ENCODE data around the gene GPC5. TPM values are rescaled to one million over a fixed set of nuclear protein-coding genes. Genes with fewer than 3 reads are reported as not detected.
"Not testable (repeated sequence)": the region's sequence is repeated elsewhere in the genome, so short reads cannot be mapped to it uniquely, and the experiment has no call there.

GPC5 gene
- total RNA-seq, 1 experiment from 2014 or later: not detected

DNA sequence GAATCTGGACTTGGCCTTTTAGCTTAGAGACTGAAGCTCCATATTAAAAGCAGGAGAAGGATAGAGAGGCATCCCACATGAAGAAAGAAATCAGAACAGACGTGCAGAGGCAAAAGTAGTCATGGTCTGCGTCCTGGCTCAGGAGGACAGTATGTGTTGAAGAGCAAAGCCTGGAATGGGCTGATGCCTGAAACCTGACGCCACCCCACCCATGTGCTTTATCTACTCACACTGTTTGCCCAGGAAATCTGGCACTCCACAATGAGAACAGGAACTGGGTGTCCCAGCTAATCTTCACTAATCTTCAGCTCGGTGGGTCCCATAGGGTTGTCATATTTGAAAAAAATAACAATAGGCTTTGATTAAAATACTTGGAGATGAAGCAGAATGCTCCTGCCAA is 1279.2 kb downstream of the GPC5 start:
- H3K9me3 ChIP-seq: no peaks in the 10 kb centered on the region
- no peak overlapping the region for H3K4me3 ChIP-seq
- H3K36me3 ChIP-seq: no peaks in the 10 kb centered on the region
- H3K27me3 ChIP-seq: no peaks in the 10 kb centered on the region
- DNase-seq: no peak

DNA sequence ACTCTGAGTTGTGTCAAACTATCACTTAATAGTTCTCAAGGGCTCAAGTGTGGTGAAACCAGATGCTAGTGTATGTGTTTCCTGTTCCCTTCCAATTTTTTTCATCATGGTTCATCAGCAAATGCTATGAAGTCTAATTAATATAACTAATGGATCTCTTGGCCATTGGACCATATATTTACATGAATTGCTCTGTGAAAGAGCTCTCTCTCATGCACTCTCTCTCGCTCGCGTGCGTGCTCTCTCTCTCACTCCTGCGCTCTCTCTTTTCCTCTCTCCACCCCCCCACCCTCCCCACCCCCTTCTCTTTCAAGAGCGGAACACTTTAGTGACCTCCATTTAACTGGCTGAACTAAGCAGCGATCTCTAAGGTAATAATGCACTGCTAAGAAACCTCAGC is 1281.2 kb downstream of the GPC5 start:
- no peak for DNase-seq
- Histone ChIP-seq H3K9me3 (no peaks in the 10 kb centered on the region), H3K36me3 (no peaks in the 10 kb centered on the region), H3K27me3 (no peaks in the 10 kb centered on the region), H3K4me3 (no peak overlapping the region)

DNA sequence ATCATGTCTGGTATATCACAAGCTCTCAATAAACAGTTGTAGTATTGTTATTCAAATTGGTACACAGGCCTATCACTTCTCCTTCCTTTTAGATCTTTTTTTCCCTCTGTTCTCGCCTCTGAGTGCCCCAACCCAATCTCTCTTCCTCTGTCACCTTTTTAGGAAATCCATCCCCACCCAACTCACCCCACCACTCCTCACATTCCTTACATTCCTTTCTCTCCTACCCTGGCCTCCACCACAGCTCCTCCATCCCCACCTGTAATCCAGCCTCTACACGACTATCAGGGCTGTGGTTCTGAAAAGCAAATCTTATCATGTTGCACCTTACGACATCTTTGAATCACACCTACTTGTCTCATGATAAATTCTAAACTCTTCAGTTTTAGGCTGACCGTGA is 1282.8 kb downstream of the GPC5 start:
- no peak overlapping the region for H3K4me3 ChIP-seq
- no peaks in the 10 kb centered on the region for H3K27me3 ChIP-seq
- no peaks in the 10 kb centered on the region for H3K9me3 ChIP-seq
- H3K36me3 ChIP-seq: no peaks in the 10 kb centered on the region
- no peak for DNase-seq

DNA sequence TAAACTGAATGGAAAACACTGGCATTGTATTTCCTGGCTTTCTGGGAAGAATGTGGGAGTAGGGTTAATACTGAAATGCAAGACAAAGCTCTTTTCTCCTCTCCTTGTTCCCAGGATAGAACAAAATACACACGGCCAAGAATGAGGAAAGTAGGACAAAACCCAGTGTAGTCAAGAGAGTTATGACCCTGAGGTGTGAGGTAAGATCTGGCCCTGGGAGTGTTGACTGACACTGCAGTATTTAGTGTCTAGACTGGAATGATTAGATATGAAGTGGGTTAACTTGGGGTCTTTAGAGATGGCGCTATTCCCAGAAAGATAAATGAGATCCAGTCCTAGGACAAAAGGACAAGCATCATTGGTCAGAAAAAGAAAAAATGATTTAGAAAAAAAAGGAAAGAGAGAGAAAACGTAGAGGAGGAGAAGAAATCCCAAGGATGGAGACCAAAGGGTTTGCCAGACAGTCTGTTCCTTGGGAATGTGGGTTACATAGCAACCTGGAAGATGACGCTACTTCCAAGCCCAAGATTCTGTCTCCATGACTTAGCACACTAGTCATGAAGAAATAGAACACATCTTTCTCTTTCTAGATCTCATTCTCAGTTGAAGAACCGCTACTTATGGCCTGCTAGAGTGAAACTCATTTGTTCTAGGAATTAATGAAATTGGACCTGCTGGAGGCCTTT is 1284.6 kb downstream of the GPC5 start:
- Histone ChIP-seq H3K36me3 (no peaks in the 10 kb centered on the region), H3K27me3 (no peaks in the 10 kb centered on the region), H3K4me3 (no peak overlapping the region), H3K9me3 (no peaks in the 10 kb centered on the region)
- DNase-seq: no peak

DNA sequence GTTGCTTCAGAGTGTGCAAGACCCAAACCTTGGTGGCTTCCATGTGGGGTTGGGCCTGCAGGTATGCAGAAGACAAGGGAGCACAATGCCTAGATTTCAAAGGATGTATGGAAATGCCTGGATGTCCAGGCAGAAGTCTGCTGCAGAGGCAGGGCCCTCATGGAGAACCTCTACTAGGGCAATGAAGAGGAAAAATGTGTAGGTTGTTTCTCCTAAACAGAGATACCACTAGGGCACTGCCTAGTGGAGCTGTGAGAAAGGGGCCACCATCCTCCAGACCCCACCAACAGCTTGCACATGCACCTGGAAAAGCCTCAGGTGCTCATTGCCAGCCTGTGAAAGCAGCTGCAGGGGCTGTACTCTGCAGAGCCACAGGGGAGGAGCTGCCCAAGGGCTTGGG is 1295.6 kb downstream of the GPC5 start:
- H3K9me3 ChIP-seq: no peaks in the 10 kb centered on the region
- DNase-seq: no peak
- no peaks in the 10 kb centered on the region for H3K36me3 ChIP-seq
- no peak overlapping the region for H3K4me3 ChIP-seq
- H3K27me3 ChIP-seq: no peaks in the 10 kb centered on the region

DNA sequence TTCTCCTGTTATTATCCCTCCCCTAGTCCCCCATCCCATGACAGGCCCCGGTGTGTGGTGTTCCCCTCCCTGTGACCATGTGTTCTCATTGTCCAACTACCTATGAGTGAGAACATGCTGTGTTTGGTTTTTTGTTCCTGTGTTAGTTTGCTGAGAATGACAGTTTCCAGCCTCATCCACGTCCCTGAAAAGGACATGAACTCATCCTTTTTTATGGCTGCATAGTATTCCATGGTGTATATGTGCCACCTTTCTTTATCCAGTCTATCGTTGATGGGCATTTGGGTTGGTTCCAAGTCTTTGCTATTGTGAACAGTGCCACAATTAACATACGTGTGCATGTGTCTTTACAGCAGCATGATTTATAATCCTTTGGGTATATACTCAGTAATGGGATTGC is 1297.4 kb downstream of the GPC5 start:
- DNase-seq, H3K4me3 ChIP-seq, H3K9me3 ChIP-seq, H3K27me3 ChIP-seq, H3K36me3 ChIP-seq: not testable (repeated sequence)

DNA sequence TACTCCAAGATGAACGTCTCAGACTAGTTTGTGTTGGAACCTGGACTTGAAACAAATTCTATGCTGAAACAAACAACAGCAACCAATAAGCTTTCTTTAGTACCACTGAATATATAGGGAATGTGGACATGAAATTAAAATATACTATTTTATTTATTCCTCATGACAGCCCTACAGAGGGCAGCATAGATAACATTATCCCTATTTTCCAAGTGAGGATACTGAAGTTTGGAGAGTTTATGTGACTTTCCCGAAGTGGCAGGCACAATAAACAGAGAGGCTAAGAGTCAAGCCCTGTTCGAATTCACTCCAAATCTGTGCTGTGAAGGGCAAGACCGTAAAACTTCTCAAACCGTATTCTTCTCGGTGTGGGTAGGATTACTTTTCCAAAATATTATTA is 1318.3 kb downstream of the GPC5 start:
- Histone ChIP-seq H3K4me3 (no peak overlapping the region), H3K9me3 (no peaks in the 10 kb centered on the region), H3K36me3 (no peaks in the 10 kb centered on the region), H3K27me3 (no peaks in the 10 kb centered on the region)
- no peak for DNase-seq

DNA sequence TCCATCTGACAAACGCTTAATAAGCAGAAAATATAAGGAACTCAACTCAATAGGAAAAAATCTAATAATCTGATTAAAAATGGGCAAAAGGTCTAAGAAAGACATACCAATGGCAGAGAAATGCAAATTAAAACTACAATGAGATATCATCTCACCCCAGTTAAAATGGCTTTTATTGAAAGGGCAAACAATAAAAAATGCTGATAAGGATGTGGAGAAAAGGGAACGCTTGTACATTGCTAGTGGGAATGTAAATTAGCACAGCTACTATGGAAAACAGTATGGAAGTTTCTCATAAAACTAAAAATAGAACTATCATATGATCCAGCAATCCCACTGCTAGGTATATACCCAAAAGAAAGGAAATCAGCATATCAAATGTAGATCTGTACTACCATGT is 1319.4 kb downstream of the GPC5 start:
- no peak overlapping the region for H3K4me3 ChIP-seq

DNA sequence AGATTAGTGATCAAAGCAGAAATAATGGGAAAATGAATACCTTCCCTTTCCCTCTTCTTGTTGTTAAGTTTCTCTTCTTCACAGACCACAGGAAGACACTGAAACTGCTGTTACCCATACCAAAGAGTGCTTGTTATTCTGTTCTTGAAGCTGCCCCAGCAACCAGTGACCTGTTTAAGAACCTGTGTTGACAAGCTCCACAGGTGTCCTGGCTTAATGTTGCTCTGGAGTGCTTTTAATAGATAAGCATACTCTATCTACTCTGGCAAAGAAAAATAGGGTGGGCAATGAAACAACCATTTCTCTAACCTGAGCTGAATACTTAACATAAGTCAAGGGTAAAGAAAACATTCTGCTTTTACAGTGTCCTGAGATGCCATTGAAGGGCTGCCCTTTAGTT is 1321.4 kb downstream of the GPC5 start:
- H3K9me3 ChIP-seq: 0 out of 2 replicates have a peak, but pooled peaks cover 4% of the 10 kb centered on the region
- H3K4me3 ChIP-seq: no peak overlapping the region
- no peaks in the 10 kb centered on the region for H3K27me3 ChIP-seq
- H3K36me3 ChIP-seq: no peaks in the 10 kb centered on the region
- no peak for DNase-seq

More for the DNA sequence above, 1319.4 kb downstream of the GPC5 start:
- Histone ChIP-seq H3K36me3 (no peaks in the 10 kb centered on the region), H3K9me3 (no peaks in the 10 kb centered on the region), H3K27me3 (no peaks in the 10 kb centered on the region)
- no peak for DNase-seq

DNA sequence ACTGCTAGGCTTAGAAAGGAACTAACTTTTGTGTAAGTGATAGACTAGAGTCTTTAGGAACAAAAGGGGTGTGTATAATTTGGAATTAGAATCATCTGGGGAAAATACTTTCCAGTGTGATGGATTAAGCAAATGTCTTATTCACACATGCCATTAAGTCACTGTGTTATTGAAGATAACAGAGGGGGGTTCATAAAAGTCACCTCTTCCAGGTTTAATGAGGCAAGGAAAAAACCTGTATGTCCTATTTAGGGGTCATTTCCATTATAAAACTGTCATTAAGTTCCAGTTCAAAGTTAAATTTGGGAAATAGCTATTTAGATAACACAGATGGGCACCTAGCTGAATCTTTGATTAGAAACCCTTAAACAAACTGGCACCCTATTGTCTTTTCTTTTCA is 1323.2 kb downstream of the GPC5 start:
- Histone ChIP-seq H3K4me3 (no peak overlapping the region), H3K27me3 (no peaks in the 10 kb centered on the region), H3K9me3 (0 out of 2 replicates have a peak, but pooled peaks cover 4% of the 10 kb centered on the region), H3K36me3 (no peaks in the 10 kb centered on the region)
- DNase-seq: no peak

DNA sequence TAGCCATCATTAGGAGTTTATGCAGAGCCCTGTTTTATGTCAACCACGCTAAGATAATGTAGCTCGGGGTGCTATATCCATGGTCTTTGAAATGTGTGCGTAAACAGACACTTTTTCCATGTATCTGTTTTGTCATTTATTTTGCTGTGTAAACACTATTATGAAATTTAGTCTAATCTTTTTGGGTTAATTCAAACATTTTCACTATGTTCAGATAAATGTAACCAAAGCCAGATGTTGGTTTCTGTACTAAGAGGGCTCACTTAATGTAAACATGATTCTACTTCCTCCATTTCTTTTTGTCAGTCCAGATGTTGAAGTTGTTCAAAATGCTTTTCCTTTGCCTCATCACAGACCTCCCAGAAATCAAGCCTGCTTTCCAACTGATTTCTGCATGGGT is 1328.7 kb downstream of the GPC5 start:
- H3K9me3 ChIP-seq: 0 out of 2 replicates have a peak, but pooled peaks cover 4% of the 10 kb centered on the region
- no peak for DNase-seq
- no peaks in the 10 kb centered on the region for H3K36me3 ChIP-seq
- no peak overlapping the region for H3K4me3 ChIP-seq
- no peaks in the 10 kb centered on the region for H3K27me3 ChIP-seq

DNA sequence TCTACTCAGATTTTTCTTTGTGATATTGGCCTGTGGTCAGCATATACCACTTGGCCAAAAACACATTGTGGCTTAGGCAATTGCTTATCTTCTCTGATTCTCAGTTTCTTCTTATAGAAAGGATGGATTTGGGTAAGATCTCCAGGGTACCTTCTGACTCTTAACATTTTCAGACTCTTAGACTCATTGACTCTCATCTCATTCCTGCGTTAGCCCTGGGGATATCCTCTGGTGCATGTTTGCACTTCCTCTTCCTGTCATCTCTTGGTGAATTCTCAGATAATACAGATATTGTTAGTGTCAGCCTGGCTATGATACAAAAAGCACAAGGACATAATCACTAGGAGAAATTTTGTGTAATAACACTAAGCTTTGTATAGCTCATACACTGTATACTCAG is 1335.6 kb downstream of the GPC5 start:
- Histone ChIP-seq H3K27me3 (no peaks in the 10 kb centered on the region), H3K4me3 (no peak overlapping the region), H3K36me3 (no peaks in the 10 kb centered on the region), H3K9me3 (no peaks in the 10 kb centered on the region)
- DNase-seq: no peak

DNA sequence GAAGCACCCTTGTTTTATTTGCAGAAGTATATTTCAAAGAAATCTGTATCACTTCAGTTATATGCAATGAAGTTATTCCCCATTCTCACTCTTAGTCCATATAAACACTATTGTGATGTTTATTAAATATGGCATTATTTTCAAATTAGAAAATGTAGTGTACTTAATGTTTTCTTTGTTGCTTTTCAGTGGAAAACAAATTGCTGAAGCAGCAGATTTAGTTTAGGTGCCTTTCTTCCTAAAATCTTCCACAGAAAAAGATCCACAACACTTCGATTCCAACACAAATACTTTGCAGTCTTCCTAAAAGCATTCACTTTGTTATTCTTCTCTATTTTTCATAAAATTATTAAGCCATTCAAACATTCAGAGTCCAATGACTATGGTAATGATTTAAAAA is 1336.1 kb downstream of the GPC5 start:
- Histone ChIP-seq H3K4me3 (no peak overlapping the region), H3K36me3 (no peaks in the 10 kb centered on the region), H3K27me3 (no peaks in the 10 kb centered on the region), H3K9me3 (no peaks in the 10 kb centered on the region)
- no peak for DNase-seq

DNA sequence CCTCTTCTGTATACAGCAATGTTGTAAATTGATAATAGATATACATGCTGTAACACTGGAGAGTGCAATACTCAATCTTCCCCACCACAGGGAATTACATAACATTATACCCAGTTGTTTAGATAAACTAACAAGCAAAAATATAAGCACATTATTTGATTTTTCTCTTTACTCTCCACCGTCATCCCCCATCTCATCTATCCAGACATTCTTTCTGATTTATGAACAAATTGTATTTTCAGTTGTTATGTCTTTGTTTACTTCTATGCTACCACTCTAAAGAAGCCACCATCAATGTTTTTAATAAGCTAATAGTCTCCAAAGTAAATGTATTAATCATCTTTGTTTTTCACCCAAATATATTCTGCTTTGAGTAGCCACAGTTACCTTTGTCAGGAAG is 1337.5 kb downstream of the GPC5 start:
- H3K36me3 ChIP-seq: no peaks in the 10 kb centered on the region
- DNase-seq: no peak
- H3K9me3 ChIP-seq: no peaks in the 10 kb centered on the region

DNA sequence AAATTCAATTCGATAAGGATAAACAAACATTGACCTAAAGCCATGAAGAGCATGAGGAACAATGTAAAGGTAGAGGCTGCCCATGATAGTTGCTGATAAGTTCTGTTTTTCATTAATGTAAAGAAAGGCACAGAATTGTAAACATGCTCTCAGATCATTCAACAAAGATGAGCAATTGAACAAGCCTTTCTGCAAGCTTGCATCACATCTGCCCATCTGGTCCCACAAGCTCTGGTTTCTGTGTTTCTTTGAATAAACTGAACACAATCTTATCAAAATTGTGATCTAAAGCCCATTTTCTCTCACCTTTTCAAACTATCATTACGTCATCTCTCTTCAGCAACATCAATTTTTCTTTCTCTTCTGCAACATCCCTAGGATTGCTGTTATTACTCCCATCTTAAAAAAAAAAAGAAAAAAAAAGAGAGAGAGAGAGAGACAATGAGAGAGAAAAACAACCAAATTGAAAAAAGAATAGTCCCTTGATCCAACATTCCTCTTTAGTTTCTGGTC is 1340.9 kb downstream of the GPC5 start:
- Histone ChIP-seq H3K9me3 (no peaks in the 10 kb centered on the region), H3K36me3 (no peaks in the 10 kb centered on the region), H3K27me3 (no peaks in the 10 kb centered on the region), H3K4me3 (no peak overlapping the region)
- no peak for DNase-seq

More for the DNA sequence above, 1337.5 kb downstream of the GPC5 start:
- Histone ChIP-seq H3K27me3 (no peaks in the 10 kb centered on the region), H3K4me3 (no peak overlapping the region)

DNA sequence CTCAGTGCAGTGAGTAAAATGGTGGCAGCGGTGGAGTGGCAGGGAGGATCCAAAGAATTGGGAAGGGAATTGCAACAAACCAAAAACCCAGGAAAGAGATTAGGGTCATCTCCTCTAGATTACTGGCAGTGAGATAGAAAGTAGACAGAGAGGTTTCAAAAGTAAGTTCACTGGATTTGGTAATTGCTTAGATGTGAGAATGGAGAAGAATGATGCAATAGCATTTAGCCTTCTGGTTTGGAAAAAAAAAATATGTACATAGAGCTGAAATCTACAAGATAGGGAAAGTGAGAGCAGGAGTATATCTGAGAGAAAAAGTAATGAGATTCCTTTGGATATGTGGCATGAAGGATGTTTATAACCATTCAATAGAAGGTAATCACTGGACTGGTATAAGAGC is 1345.6 kb downstream of the GPC5 start:
- DNase-seq: no peak
- Histone ChIP-seq H3K9me3 (no peaks in the 10 kb centered on the region), H3K27me3 (no peaks in the 10 kb centered on the region), H3K36me3 (no peaks in the 10 kb centered on the region), H3K4me3 (no peak overlapping the region)

DNA sequence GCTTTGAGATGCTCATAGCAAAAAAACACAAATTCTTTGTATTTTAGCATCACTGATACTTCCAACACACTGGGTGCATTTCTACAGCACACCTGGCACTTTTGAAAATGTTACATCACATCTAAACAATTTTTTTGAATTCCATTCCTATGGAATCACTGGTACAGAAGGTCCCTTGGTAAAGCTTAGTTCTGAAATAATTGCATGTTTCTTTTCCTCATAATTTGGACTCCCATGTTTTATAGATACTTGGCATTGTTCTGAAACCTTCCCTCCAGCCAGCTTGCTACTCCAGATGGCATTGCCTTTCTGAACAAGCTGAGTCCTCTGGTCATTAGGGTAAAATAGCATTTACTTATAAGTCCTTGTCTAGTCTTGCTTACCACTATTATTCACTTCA is 1346.8 kb downstream of the GPC5 start:
- Histone ChIP-seq H3K27me3 (no peaks in the 10 kb centered on the region), H3K36me3 (no peaks in the 10 kb centered on the region), H3K4me3 (no peak overlapping the region), H3K9me3 (no peaks in the 10 kb centered on the region)
- no peak for DNase-seq

DNA sequence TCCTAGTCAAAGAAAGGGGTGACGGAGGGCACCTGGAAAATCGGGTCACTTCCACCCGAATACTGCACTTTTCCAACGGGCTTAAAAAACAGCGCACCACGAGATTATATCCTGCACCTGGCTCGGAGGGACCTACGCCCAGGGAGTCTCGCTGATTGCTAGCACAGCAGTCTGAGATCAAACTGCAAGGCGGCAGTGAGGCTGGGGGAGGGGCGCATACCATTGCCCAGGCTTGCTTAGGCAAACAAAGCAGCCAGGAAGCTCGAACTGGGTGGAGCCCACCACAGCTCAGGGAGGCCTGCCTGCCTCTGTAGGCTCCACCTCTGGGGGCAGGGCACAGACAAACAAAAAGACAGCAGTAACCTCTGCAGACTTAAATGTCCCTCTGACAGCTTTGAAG is 1354.3 kb downstream of the GPC5 start:
- H3K4me3 ChIP-seq, DNase-seq, H3K9me3 ChIP-seq, H3K36me3 ChIP-seq, H3K27me3 ChIP-seq: not testable (repeated sequence)

Measured in MG63 (cell line).